RWPE1 (cell line): ENCODE measurements around the gene SEMA5B.

Experiments
- CTCF ChIA-PET: fragments of 350-600 bp; sonication (Branson Sonifier 250); formaldehyde crosslinking; extraction: SDS; loops from one replicate; lab custom pipeline; 2021; lab: Yijun Ruan, JAX
- POLR2A ChIA-PET: fragments of 400-600 bp; formaldehyde crosslinking; extraction: SDS; loops from one replicate; lab custom pipeline; 2020; ENCODE audit warnings: antibody characterized with exemption; ENCODE audit not compliant: low non-redundant PET; lab: Yijun Ruan, JAX
- DNase-seq: peaks from one replicate; pipeline ENCODE4 v3.0.0; 2012; ENCODE audit warnings: low spot score
- H3K27ac ChIP-seq: fragments of 450-650 bp; 2 replicates; pipeline ENCODE4 v1.5.1; 2017
- CTCF ChIP-seq: fragments of 450-650 bp; conservative IDR thresholded peaks from 2 replicates; pipeline ENCODE4 v1.5.1; 2017; ENCODE audit warnings: low read depth, mild to moderate bottlenecking

SEMA5B gene

GRCh38 chr3:122947738-122948137 is 79.8 kb downstream of the SEMA5B start:
- TF ChIP-seq CTCF: no peak
- POLR2A ChIA-PET: no interaction called here
- no peak overlapping the region for H3K27ac ChIP-seq
- DNase-seq: no peak
- CTCF ChIA-PET: no interaction called here

GRCh38 chr3:122947196-122947595 is 80.4 kb downstream of the SEMA5B start:
- POLR2A ChIA-PET: no interaction called here
- no peak overlapping the region for H3K27ac ChIP-seq
- DNase-seq: no peak
- CTCF ChIA-PET: no interaction called here
- TF ChIP-seq CTCF: no peak

- TF ChIP-seq CTCF: no peak
- ChIA-PET CTCF (interaction anchor here (0.6 kb wide), 1 partner anchor 69 kb away, joined by 3 read pairs; no protein-coding TSS in a partner anchor), POLR2A (no interaction called here)
- DNase-seq: no peak
- no peak overlapping the region for H3K27ac ChIP-seq
Measured at GRCh38 chr3:122946185-122946584, 81.4 kb downstream of the SEMA5B start.

GRCh38 chr3:122945230-122945629 is 82.3 kb downstream of the SEMA5B start:
- no peak for TF ChIP-seq CTCF
- ChIA-PET CTCF (no interaction called here), POLR2A (no interaction called here)
- no peak overlapping the region for H3K27ac ChIP-seq
- no peak for DNase-seq

- CTCF ChIA-PET: no interaction called here
- DNase-seq: no peak
- no peak overlapping the region for H3K27ac ChIP-seq
- no peak for TF ChIP-seq CTCF
- POLR2A ChIA-PET: no interaction called here
Measured at GRCh38 chr3:122944671-122945161, 82.8 kb downstream of the SEMA5B start.

- no peak for TF ChIP-seq CTCF
- no peak for DNase-seq
- no peak overlapping the region for H3K27ac ChIP-seq
- POLR2A ChIA-PET: no interaction called here
- CTCF ChIA-PET: interaction anchor here (0.6 to 1.7 kb wide), 2 partner anchors 46 to 86 kb away, joined by 3 to 6 read pairs; no protein-coding TSS in a partner anchor
Measured at GRCh38 chr3:122943828-122944190, 83.8 kb downstream of the SEMA5B start.
